ENCODE measurements around the gene CCNI2.

The CCNI2 gene

GRCh38 chr5:132746954-132747615, at the start of gene CCNI2:
TSS of gene CCNI2 (plus strand) at chr5:132747426. CDS start at chr5:132747496, 70 bp downstream.
- DNase-seq (ENCODE audit: low spot score): peak; percentile 30

- DNase-seq (ENCODE audit: low spot score): no peak
These were observed 42.4 kb upstream of the CCNI2 start for GRCh38 chr5:132704875-132705274.

DNA sequence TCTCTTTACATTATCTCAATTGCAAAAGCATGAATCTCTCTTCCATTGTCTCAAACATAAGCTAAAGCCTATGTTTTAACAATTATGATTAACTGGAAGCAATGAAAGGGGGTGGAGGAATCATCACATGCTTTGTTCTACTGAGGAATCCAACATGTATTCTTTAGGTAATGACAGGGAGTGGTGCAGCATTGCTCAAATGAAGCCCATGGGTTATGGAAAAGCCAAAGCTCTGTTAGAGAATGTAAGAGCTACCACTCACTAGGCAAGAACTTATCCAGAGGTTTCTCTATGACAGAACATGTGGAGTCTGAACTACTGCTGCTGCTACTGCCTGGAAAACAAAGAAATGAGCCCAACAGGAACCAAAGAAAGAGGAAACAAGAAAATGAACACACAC, 38.6 kb upstream of the CCNI2 start:
- no peak for DNase-seq (ENCODE audit: low spot score)

DNA sequence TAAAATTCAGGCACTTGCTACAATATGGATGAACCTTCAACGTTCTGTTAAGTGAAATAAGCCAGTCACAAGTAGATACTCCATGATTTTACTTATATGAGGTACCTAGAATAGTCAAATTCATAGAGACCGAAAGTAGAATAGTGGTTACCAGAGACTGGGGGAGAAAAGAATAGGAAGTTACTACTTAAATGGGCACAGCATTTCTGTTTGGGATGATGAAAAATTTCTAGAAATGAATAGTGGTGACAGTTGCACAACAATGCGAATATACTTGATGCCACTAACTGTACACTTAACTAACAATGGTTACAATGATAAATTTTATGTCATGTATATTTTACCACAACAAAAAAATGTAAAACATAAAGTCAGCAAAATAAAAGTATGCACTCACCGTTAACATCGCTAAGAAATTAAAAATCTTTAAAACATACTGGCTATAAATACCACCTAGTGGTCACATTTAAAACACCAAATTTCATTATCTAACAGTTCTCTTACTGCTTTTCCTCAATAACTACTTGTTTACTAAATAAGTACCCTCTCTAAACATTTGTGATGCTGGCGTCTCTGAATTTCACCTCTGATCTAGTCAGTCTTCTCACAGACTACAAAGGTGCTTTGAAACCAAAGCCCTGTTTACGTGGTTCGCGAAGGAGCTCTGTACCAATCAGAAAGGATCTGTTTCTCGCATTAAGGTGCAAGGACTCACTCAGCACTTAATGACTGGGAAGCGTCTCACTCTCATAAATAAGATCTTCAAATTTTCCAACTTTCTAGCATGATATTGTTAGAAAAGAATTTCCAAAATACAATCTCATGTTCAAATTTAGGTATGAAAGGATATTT, 32.5 kb upstream of the CCNI2 start:
- DNase-seq (ENCODE audit: low spot score): peak; percentile 43

GRCh38 chr5:132718544-132719312, 28.5 kb upstream of the CCNI2 start:
- no peak for DNase-seq (ENCODE audit: low spot score)

GRCh38 chr5:132725745-132726144, 21.5 kb upstream of the CCNI2 start:
- DNase-seq (ENCODE audit: low spot score): no peak

- no peak for DNase-seq (ENCODE audit: low spot score)
These were observed 17.3 kb upstream of the CCNI2 start for GRCh38 chr5:132729896-132730295.

DNA sequence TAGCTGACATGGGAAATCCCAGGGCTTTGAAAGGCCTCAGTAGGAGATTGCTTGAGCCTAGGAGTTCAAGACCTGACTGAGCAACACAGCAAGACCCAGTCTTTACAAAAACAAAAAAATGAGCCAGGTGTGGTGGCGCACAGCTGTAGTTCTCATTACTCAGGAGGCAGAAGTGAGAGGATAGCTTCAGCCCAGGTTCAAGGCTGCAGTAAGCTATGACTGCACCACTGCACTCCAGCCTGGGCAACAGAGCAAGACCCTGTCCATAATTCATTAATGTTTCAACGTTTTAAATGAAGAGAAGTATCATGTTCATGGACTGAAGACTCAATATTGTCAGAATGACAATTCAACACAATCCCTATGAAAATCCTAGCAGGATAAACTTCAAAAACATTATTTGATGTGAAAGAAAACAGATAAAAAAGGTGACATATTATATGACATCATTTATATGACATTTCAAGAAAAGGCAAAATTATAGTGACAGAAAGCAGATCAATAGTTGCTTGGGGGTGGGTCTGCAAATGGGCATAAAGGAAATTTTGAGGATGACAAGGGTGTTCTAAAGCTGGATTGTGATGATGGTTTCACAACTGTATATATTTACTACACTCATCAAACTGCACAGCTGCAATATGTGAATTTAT, 13.6 kb upstream of the CCNI2 start:
- no peak for DNase-seq (ENCODE audit: low spot score)

GRCh38 chr5:132734687-132735086, 12.5 kb upstream of the CCNI2 start:
- DNase-seq (ENCODE audit: low spot score): no peak

- DNase-seq (ENCODE audit: low spot score): peak; percentile 98
These were observed 10.1 kb upstream of the CCNI2 start, which contains the start of gene KIF3A for GRCh38 chr5:132736853-132737833. TSS of gene KIF3A (minus strand) at chr5:132737546. CDS start at chr5:132737419, 127 bp downstream.

GRCh38 chr5:132737982-132738681, 9.1 kb upstream of the CCNI2 start:
- no peak for DNase-seq (ENCODE audit: low spot score)

DNA sequence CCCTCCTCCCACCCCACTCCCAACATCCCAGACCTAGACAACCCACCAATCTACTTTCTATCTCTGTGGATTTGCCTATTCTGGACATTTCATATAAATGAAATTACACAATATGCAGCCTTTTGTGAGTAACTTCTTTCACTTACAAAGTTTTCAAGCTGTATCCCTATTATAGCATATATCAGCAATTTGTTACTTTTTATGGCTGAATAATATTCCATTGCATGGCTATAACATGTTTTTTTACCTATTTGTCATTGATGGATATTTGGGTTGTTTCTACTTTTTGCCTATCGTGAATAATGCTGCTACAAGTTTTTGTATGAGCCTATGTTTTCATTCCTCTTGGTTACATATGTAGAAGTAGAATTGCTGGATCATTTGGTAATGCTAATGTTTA, 8.0 kb upstream of the CCNI2 start:
- DNase-seq (ENCODE audit: low spot score): no peak

- no peak for DNase-seq (ENCODE audit: low spot score)
These were observed 5.1 kb upstream of the CCNI2 start for GRCh38 chr5:132742158-132742557.

GRCh38 chr5:132742626-132743025, 4.6 kb upstream of the CCNI2 start:
- DNase-seq (ENCODE audit: low spot score): no peak

DNA sequence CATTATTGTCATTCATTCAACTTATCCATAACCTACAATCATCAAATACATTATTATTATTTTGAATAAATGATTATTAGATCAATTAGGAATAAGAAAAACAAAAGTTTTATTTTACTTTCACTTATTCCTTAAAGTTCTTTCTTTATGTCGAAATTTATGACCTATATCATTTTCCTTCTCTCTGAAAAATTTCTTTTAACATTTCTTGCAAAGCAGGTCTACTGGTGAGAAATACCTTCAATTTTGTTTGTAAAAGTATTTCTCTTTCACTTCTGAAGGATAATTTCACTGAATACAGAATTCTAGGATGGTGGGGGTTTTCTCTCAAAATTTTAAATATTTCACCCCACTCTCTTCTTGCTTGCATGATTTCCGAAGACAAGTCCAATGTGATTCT, 2.6 kb upstream of the CCNI2 start:
- no peak for DNase-seq (ENCODE audit: low spot score)

DNA sequence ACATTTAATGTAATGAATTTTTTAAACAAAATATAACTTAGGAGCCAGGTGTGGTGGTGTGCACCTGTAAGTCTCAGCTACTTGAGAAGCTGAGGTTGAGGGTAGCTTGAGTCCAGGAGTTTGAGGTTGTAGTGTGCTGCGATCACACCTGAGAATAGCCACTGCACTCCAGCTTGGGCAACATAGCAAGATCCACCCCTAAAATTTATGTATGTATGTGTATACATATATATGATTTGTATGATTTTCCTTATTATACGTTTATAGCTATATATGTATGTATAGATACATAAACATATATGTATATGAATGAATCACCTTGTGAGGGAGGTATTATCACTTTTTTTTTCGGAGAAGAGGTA, 653 bp upstream of the CCNI2 start:
- no peak for DNase-seq (ENCODE audit: low spot score)

GRCh38 chr5:132747616-132748440, 602 bp downstream of the CCNI2 start:
- DNase-seq (ENCODE audit: low spot score): no peak

GRCh38 chr5:132748522-132749000, 1.3 kb downstream of the CCNI2 start:
- no peak for DNase-seq (ENCODE audit: low spot score)

DNA sequence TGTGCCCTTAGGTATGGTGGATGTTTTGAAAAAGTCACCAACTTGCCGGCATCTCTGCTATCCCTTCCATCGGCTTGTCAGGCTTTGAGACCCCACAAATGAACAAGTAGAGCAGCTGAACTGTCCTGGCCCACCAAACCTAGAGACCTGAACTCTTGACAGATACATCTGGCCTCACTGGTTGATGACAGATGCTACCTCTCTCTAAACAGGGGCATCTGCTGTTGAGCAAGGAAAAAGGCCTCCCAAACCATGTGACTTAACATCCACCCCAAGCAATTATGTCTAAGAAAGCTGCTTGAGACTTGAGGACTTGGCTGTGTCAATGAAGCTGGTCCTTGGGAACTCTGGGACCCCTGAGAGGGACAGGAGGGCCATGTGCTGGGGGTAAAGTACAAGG, 2.3 kb downstream of the CCNI2 start:
- no peak for DNase-seq (ENCODE audit: low spot score)
